ENCODE results near the gene SEMA6B.

The SEMA6B gene

GRCh38 chr19:4498694-4499093 is 60.8 kb downstream of the SEMA6B start:
- no peak for FAIRE-seq

GRCh38 chr19:4497770-4498389 is 61.6 kb downstream of the SEMA6B start:
- FAIRE-seq (no peak), DNase-seq (ENCODE audit: insufficient read length, low spot score) (no peak)
- TF ChIP-seq POU2F2 (IDR thresholded peaks at IDR 0.05; ENCODE audit: low read depth, low read length), result no peak
- TF ChIP-seq PAX5 (IDR thresholded peaks at IDR 0.05; ENCODE audit: insufficient read depth, low read length, severe bottlenecking), result no peak

More at GRCh38 chr19:4498694-4499093, 60.8 kb downstream of the SEMA6B start:
- DNase-seq (ENCODE audit: insufficient read length, low spot score), result no peak
- TF ChIP-seq TAF1 (IDR thresholded peaks at IDR 0.05; ENCODE audit: low read depth, low read length) (no peak), SPI1 (IDR thresholded peaks at IDR 0.05; ENCODE audit: low read depth, low read length) (no peak), PAX5 (IDR thresholded peaks at IDR 0.05; ENCODE audit: insufficient read depth, low read length, severe bottlenecking) (no peak), POLR2A (IDR thresholded peaks at IDR 0.05; ENCODE audit: low read depth, low read length) (no peak), POU2F2 (IDR thresholded peaks at IDR 0.05; ENCODE audit: low read depth, low read length) (no peak), POLR2AphosphoS5 (IDR thresholded peaks at IDR 0.05; ENCODE audit: low read depth, low read length) (no peak)

- TF ChIP-seq POLR2A (IDR thresholded peaks at IDR 0.05; ENCODE audit: low read depth, low read length) (no peak), POU2F2 (IDR thresholded peaks at IDR 0.05; ENCODE audit: low read depth, low read length) (no peak)
- DNase-seq (ENCODE audit: insufficient read length, low spot score) (no peak), FAIRE-seq (no peak)
These were observed 63.2 kb downstream of the SEMA6B start for GRCh38 chr19:4496304-4496703.

GRCh38 chr19:4495471-4495870 is 64.0 kb downstream of the SEMA6B start:
- peak; percentile 63 for DNase-seq (ENCODE audit: insufficient read length, low spot score)
- TF ChIP-seq TAF1 (IDR thresholded peaks at IDR 0.05; ENCODE audit: low read depth, low read length) (no peak), POU2F2 (IDR thresholded peaks at IDR 0.05; ENCODE audit: low read depth, low read length) (no peak), SPI1 (IDR thresholded peaks at IDR 0.05; ENCODE audit: low read depth, low read length) (no peak), POLR2A (IDR thresholded peaks at IDR 0.05; ENCODE audit: low read depth, low read length) (no peak), PAX5 (IDR thresholded peaks at IDR 0.05; ENCODE audit: insufficient read depth, low read length, severe bottlenecking) (no peak), POLR2AphosphoS5 (IDR thresholded peaks at IDR 0.05; ENCODE audit: low read depth, low read length) (no peak)
- FAIRE-seq, result no peak

- TF ChIP-seq SPI1 (IDR thresholded peaks at IDR 0.05; ENCODE audit: low read depth, low read length) (no peak), TAF1 (IDR thresholded peaks at IDR 0.05; ENCODE audit: low read depth, low read length) (no peak), POLR2A (IDR thresholded peaks at IDR 0.05; ENCODE audit: low read depth, low read length) (no peak), POU2F2 (IDR thresholded peaks at IDR 0.05; ENCODE audit: low read depth, low read length) (no peak), POLR2AphosphoS5 (IDR thresholded peaks at IDR 0.05; ENCODE audit: low read depth, low read length) (no peak), PAX5 (IDR thresholded peaks at IDR 0.05; ENCODE audit: insufficient read depth, low read length, severe bottlenecking) (no peak)
- FAIRE-seq, result no peak
- no peak for DNase-seq (ENCODE audit: insufficient read length, low spot score)
These were observed 64.8 kb downstream of the SEMA6B start for GRCh38 chr19:4494691-4495064.

GRCh38 chr19:4493929-4494690 is 65.4 kb downstream of the SEMA6B start:
- no peak for DNase-seq (ENCODE audit: insufficient read length, low spot score)
- TF ChIP-seq POLR2AphosphoS5 (IDR thresholded peaks at IDR 0.05; ENCODE audit: low read depth, low read length) (no peak), POU2F2 (IDR thresholded peaks at IDR 0.05; ENCODE audit: low read depth, low read length) (no peak), SPI1 (IDR thresholded peaks at IDR 0.05; ENCODE audit: low read depth, low read length) (no peak), TAF1 (IDR thresholded peaks at IDR 0.05; ENCODE audit: low read depth, low read length) (no peak), POLR2A (IDR thresholded peaks at IDR 0.05; ENCODE audit: low read depth, low read length) (no peak), PAX5 (IDR thresholded peaks at IDR 0.05; ENCODE audit: insufficient read depth, low read length, severe bottlenecking) (no peak)
- FAIRE-seq, result no peak

GRCh38 chr19:4493104-4493928 is 66.2 kb downstream of the SEMA6B start:
- no peak for DNase-seq (ENCODE audit: insufficient read length, low spot score)
- TF ChIP-seq PAX5 (IDR thresholded peaks at IDR 0.05; ENCODE audit: insufficient read depth, low read length, severe bottlenecking) (no peak), POLR2AphosphoS5 (IDR thresholded peaks at IDR 0.05; ENCODE audit: low read depth, low read length) (no peak), POLR2A (IDR thresholded peaks at IDR 0.05; ENCODE audit: low read depth, low read length) (no peak), POU2F2 (IDR thresholded peaks at IDR 0.05; ENCODE audit: low read depth, low read length) (no peak), SPI1 (IDR thresholded peaks at IDR 0.05; ENCODE audit: low read depth, low read length) (no peak), TAF1 (IDR thresholded peaks at IDR 0.05; ENCODE audit: low read depth, low read length) (no peak)
- FAIRE-seq, result no peak
